ENCODE measurements around the gene MTUS2. TPM values are rescaled to one million over a fixed set of nuclear protein-coding genes. Genes with fewer than 3 reads are reported as not detected.

Gene MTUS2
- total RNA-seq, 1 donor from 2014 or later = 6.8 TPM

GRCh38 chr13:29438769-29439168, 618.6 kb downstream of the MTUS2 start:
- H3K4me1 Mint-ChIP-seq (ENCODE audit: low read depth, unreplicated experiment) = peaks cover 10% of the 10 kb centered on the region
- no peaks in the 10 kb centered on the region for H3K36me3 Mint-ChIP-seq (ENCODE audit: unreplicated experiment)
- no peak overlapping the region for H3K27ac Mint-ChIP-seq (ENCODE audit: unreplicated experiment)

DNA sequence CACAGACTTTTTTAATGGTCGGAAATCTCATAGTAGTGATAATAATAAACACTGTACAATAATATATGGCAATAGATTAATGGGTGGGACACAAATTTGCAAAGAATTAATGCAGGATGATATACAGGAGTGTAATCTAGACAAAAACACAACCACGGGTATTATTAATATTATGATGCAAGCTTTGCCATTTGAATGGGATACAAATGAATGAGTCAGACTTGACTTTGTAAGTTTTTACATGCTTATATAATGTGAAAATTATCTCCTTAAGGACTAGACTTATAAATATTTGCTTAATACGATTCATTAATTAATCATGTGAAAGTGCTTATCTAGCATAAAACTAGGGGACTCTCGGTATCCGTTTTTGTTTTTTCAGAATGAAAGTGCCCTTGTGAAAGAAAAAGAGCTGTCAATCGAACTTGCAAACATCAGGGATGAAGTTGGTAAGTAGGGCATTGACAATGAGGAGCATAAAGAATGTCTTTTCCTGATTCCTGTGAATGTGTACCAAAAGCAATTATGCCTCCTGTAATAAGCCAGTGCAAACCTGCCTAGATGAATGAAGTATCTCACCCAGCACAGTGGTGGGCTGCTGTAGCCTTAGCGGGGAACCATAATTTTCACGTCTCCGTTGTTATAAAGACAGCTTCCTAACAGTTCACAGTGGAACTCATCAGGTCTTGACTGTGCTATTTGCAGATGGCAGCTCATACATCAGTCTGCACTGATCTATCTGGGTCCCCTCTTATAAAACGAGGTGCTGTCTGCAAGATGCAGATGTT, 619.7 kb downstream of the MTUS2 start:
- no peak for DNase-seq
- Mint-ChIP-seq H3K4me1 (ENCODE audit: low read depth, unreplicated experiment) (peaks cover 8% of the 10 kb centered on the region), H3K9me3 (ENCODE audit: unreplicated experiment) (no peaks in the 10 kb centered on the region), H3K27me3 (ENCODE audit: unreplicated experiment) (peaks cover 5% of the 10 kb centered on the region), H3K27ac (ENCODE audit: unreplicated experiment) (no peak overlapping the region), H3K36me3 (ENCODE audit: unreplicated experiment) (no peaks in the 10 kb centered on the region), H3K4me3 (ENCODE audit: unreplicated experiment) (no peak overlapping the region)
- no peak for TF ChIP-seq CTCF (IDR thresholded peaks at IDR 0.05; ENCODE audit: partially characterized antibody, unreplicated experiment)

More at GRCh38 chr13:29438769-29439168, 618.6 kb downstream of the MTUS2 start:
- H3K4me3 Mint-ChIP-seq (ENCODE audit: unreplicated experiment) = no peak overlapping the region
- no peaks in the 10 kb centered on the region for H3K9me3 Mint-ChIP-seq (ENCODE audit: unreplicated experiment)
- DNase-seq = no peak
- peaks cover 5% of the 10 kb centered on the region for H3K27me3 Mint-ChIP-seq (ENCODE audit: unreplicated experiment)
- TF ChIP-seq CTCF (IDR thresholded peaks at IDR 0.05; ENCODE audit: partially characterized antibody, unreplicated experiment) = no peak

GRCh38 chr13:29441306-29441705, 621.2 kb downstream of the MTUS2 start:
- Mint-ChIP-seq H3K36me3 (ENCODE audit: unreplicated experiment) (no peaks in the 10 kb centered on the region), H3K4me3 (ENCODE audit: unreplicated experiment) (no peak overlapping the region), H3K27ac (ENCODE audit: unreplicated experiment) (no peak overlapping the region), H3K4me1 (ENCODE audit: low read depth, unreplicated experiment) (peaks cover 6% of the 10 kb centered on the region), H3K27me3 (ENCODE audit: unreplicated experiment) (peaks cover 5% of the 10 kb centered on the region), H3K9me3 (ENCODE audit: unreplicated experiment) (no peaks in the 10 kb centered on the region)
- TF ChIP-seq CTCF (IDR thresholded peaks at IDR 0.05; ENCODE audit: partially characterized antibody, unreplicated experiment) = no peak
- DNase-seq = no peak

DNA sequence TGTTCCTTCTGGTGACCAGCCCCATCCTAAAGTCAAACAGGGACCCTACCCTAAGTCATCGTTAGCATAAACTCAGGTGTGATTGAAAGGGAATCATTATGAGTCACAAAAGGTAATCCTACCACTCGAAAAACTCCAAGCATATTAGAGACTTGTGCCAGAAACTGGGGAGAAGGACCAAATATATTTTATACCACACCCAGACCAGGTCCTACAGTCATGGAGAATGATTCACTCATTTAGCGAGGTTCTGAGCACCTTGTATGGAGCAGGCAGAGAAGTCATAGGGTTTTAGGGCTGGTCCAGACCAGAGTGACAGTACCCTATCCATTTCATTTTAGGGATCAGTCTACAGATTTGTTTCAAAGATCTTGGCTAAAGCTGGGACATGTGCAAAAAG, 625.9 kb downstream of the MTUS2 start:
- peaks cover 2% of the 10 kb centered on the region for H3K27me3 Mint-ChIP-seq (ENCODE audit: unreplicated experiment)
- H3K4me1 Mint-ChIP-seq (ENCODE audit: low read depth, unreplicated experiment) = peaks cover under 1% of the 10 kb centered on the region
- H3K9me3 Mint-ChIP-seq (ENCODE audit: unreplicated experiment) = no peaks in the 10 kb centered on the region
- no peak overlapping the region for H3K4me3 Mint-ChIP-seq (ENCODE audit: unreplicated experiment)
- DNase-seq = no peak
- H3K36me3 Mint-ChIP-seq (ENCODE audit: unreplicated experiment) = no peaks in the 10 kb centered on the region
- no peak for TF ChIP-seq CTCF (IDR thresholded peaks at IDR 0.05; ENCODE audit: partially characterized antibody, unreplicated experiment)
- no peak overlapping the region for H3K27ac Mint-ChIP-seq (ENCODE audit: unreplicated experiment)

DNA sequence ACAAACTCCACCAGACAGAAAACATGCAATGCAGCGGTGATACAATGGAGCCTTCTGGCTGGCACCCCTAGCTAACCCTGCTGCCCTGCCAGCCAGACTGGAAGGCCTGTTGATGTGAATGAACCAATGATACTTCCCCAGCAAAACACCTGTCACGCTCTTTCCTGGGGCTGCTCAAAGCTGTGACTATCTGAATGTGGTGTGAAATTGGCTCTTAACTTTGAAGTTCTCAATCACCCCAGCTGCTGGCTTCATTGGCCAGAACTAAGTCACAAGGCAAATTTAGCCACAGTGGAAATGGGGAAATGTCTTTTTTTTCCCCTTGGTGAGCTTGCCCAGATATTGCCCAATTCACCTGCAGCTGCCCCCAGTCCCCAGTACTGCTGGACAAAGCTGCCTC, 628.0 kb downstream of the MTUS2 start:
- no peak for TF ChIP-seq CTCF (IDR thresholded peaks at IDR 0.05; ENCODE audit: partially characterized antibody, unreplicated experiment)
- Mint-ChIP-seq H3K4me3 (ENCODE audit: unreplicated experiment) (no peak overlapping the region), H3K4me1 (ENCODE audit: low read depth, unreplicated experiment) (no peaks in the 10 kb centered on the region), H3K27ac (ENCODE audit: unreplicated experiment) (no peak overlapping the region), H3K27me3 (ENCODE audit: unreplicated experiment) (no peaks in the 10 kb centered on the region), H3K36me3 (ENCODE audit: unreplicated experiment) (no peaks in the 10 kb centered on the region), H3K9me3 (ENCODE audit: unreplicated experiment) (no peaks in the 10 kb centered on the region)
- no peak for DNase-seq

Measured in glutamatergic neuron (in vitro differentiated cells).